Ramos (cell line): Measurements from ENCODE around the gene ASB3.
"Not testable (repeated sequence)": the region's sequence is repeated elsewhere in the genome, so short reads cannot be mapped to it uniquely, and the experiment has no call there.

Source experiments
- in situ Hi-C: fragments of 300-500 bp; cut with MboI; formaldehyde crosslinking; loops from one replicate; pipeline ENCODE4 v1.14.3; 2022; ENCODE audit warnings: low sequenced_read_pairs; ENCODE audit not compliant: unreplicated experiment

The ASB3 gene

GRCh38 chr2:53744395-53745065 is 42.2 kb downstream of the ASB3 start:
- in situ Hi-C loops = no loop called here

- in situ Hi-C loops = no loop called here
Observed at GRCh38 chr2:53740170-53740569, 46.6 kb downstream of the ASB3 start.

- in situ Hi-C loops = no loop called here
Observed at GRCh38 chr2:53739032-53739431, 47.7 kb downstream of the ASB3 start.

GRCh38 chr2:53737091-53737490 is 49.7 kb downstream of the ASB3 start:
- in situ Hi-C loops = no loop called here

- in situ Hi-C loops = no loop called here
Observed at GRCh38 chr2:53729143-53729762, 57.5 kb downstream of the ASB3 start.

GRCh38 chr2:53727921-53728320 is 58.8 kb downstream of the ASB3 start:
- in situ Hi-C loops = no loop called here

GRCh38 chr2:53725662-53726061 is 61.1 kb downstream of the ASB3 start:
- in situ Hi-C loops = no loop called here

- in situ Hi-C loops = no loop called here
Observed at GRCh38 chr2:53724536-53724935, 62.2 kb downstream of the ASB3 start.

- in situ Hi-C loops = not testable (repeated sequence)
Observed at GRCh38 chr2:53720944-53721343, 65.8 kb downstream of the ASB3 start.

- in situ Hi-C loops = no loop called here
Observed at GRCh38 chr2:53715568-53715967, 71.2 kb downstream of the ASB3 start.

- in situ Hi-C loops = no loop called here
Observed at GRCh38 chr2:53711271-53711780, 75.4 kb downstream of the ASB3 start.

- in situ Hi-C loops = no loop called here
Observed at GRCh38 chr2:53708988-53709387, 77.8 kb downstream of the ASB3 start.

GRCh38 chr2:53701221-53701620 is 85.5 kb downstream of the ASB3 start:
- in situ Hi-C loops = no loop called here

- in situ Hi-C loops = no loop called here
Observed at GRCh38 chr2:53697686-53698085, 89.1 kb downstream of the ASB3 start.

GRCh38 chr2:53697092-53697491 is 89.7 kb downstream of the ASB3 start:
- in situ Hi-C loops = no loop called here

GRCh38 chr2:53695575-53695974 is 91.2 kb downstream of the ASB3 start:
- in situ Hi-C loops = no loop called here

GRCh38 chr2:53694096-53694771 is 92.5 kb downstream of the ASB3 start:
- in situ Hi-C loops = no loop called here

GRCh38 chr2:53690876-53691275 is 95.9 kb downstream of the ASB3 start:
- in situ Hi-C loops = no loop called here

- in situ Hi-C loops = no loop called here
Observed at GRCh38 chr2:53672881-53673522, 113.8 kb downstream of the ASB3 start.

GRCh38 chr2:53670331-53670730 is 116.4 kb downstream of the ASB3 start:
- in situ Hi-C loops = no loop called here

- in situ Hi-C loops = no loop called here
Observed at GRCh38 chr2:53668624-53669026, 118.1 kb downstream of the ASB3 start.
